DLD1 (cell line): ENCODE data around the gene CCDC116.
"Not testable (repeated sequence)": the region's sequence is repeated elsewhere in the genome, so short reads cannot be mapped to it uniquely, and the experiment has no call there.

Experiments used
- in situ Hi-C: cut with HindIII; loops from 2 replicates; pipeline ENCODE4 v1.10.0; 2017; ENCODE audit warnings: low sequenced_read_pairs

Gene CCDC116

DNA sequence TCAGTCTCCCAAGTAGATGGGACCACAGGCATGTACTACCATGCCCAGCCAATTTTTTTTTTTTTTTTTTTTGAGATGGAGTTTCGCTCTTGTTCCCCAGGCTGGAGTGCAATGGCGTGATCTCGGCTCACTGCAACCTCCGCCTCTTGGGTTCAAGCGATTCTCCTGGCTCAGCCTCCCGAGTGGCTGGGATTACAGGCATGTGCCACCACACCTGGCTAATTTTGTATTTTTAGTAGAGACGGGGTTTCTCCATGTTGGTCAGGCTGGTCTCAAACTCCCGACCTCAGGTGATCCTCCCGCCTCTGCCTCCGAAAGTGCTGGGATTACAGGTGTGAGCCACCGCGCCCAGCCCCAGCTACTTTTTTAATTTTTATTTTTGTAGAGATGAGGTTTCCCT, 46.3 kb downstream of the CCDC116 start:
- in situ Hi-C loops, result not testable (repeated sequence)

DNA sequence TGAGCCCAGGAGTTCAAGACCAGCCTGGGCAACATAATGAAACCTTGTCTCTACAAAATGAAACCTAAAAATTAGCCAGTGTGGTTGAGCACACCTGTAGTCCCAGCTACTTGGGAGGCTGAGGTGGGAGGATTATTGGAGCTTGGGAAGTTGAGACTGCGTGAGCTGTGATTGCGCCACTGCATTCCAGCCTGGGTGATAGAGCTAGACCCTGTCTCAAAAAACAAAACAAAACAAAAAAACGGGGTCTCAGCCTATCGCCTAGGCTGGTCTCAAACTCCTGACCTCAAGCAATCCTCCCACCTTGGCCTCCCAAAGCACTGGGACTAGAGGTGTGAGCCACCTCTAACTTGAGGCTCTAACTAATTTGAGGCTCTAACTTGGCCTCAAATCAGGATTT, 46.8 kb downstream of the CCDC116 start:
- in situ Hi-C loops, result no loop called here

DNA sequence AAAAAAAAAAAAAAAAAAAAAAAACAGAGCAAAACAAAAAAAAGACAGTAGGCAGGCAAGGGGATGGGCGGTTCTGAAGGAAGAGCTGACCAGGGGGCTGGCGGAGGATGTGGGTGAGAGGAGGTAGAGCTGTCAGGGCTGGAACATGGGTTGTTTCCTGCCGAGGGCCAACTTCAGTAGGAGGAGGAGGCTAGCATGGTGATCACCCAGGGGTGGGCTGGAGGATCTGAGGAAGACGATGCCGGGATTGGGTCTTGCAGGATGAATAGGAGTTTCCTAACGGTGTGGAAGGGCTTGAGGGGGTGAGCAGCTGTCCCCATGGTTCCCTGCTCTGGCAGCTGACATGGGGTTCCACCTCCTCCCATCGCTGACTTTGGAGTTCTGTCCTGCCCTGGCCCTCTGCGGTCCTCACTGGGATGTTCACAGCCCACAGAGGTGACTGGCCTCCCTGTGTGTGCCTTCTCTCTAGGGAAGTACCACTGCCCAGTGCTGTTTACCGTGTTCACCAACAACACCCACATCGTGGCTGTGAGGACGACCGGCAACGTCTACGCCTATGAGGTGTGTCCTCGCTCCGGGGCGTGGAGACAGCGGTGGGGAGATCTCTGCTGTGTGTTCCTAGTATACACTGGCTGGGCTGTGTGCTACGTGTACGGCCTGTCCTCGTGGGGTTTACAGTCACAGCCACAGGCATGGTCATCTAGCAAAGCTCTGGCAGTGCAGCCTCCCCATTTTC, 48.4 kb downstream of the CCDC116 start:
- in situ Hi-C loops, result no loop called here

DNA sequence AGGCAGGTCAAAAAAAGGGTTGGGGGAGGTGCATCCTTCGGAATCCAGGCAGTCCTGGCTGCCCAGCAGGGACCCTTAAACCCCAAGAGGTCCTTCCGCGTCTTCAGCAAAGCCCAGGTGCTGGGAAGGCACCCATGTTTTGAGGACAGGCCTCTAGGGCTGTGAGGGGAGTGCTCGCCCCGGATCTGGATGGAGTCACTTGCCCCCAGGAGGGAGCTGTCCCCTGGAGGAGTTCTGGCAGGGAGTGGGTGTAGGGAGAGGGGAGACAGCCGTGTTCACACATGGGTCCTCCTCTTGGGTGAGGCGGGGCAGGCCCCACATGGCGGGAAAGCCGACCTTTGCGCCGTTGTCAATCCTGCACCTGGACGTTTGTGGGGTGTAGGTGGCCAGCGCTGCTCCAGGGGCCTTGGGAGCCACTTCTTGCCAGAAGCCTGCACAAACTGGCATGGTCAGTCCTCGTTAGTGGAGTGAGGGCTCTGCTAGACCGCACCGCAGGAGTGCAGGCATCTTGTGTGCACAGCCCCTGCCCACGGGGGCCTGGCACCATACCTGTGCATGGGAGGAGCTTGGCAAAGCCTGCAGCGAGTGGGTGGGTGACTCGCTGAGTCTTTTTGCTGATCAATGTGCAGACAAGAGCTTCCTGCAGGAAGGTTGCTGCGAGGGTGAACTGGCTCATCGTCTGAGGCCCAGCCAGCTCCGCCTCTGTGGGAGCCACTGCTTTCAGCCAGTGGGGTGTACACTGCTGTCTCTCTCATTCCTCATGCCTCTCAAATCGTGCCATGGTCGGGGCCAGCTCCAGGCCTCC, 49.2 kb downstream of the CCDC116 start:
- in situ Hi-C loops, result no loop called here

DNA sequence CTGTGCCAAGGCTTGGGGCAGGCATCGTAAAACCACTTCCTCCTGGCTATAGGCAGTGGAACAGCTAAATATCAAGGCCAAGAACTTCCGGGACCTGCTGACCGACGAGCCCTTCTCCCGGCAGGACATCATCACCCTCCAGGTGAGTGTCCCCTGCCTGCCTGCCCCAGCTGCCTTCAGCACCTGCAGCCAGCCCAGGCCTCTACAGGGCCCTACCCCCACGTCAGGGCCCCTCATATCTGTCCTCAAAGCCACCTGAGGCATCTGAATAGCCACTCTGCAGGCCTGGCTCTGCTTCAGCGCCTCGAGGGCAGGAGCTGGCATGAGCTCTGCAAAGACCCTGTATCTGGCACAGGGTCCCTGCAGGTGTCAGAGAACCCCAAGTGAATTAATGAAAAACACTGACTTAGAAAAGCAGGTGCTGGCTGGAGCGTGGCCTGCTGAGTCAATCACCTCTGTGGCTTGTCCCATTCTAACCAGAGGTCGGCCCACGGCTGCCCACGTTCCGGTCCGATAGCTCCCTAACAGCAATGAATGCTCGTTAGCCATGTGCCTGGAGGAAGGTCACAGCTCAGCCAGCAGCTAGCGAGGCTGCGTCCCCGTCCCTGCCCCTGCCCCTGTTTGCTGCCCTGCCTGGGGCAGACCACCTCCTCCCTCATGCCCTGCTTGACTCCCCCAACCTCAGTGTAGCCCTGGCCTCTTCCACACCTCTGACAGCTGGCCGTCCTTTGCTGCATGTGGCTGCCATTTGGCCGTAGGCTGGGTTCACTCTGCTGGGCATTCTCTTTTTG, 50.0 kb downstream of the CCDC116 start:
- in situ Hi-C loops, result no loop called here

DNA sequence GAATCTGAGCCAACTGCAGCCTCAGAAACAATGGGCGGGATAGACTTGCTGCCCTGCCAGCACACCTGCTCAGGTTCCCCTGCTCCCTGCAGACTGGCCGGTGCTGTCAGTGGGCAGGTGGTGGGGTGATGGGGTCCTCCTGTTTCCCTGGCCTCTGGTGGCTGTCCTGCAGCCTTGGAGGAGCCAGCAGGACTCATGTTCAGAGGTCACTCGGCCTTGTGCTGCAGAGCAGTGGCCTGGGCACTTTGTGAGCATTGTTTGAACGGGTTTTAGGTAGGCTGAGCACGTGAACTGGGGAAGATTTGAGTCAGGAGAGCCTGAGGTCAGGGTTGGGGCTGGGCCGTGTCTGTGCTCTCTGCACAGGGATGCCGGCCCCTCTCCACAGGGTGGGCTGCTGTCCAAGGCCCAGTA, 50.8 kb downstream of the CCDC116 start:
- in situ Hi-C loops, result no loop called here

DNA sequence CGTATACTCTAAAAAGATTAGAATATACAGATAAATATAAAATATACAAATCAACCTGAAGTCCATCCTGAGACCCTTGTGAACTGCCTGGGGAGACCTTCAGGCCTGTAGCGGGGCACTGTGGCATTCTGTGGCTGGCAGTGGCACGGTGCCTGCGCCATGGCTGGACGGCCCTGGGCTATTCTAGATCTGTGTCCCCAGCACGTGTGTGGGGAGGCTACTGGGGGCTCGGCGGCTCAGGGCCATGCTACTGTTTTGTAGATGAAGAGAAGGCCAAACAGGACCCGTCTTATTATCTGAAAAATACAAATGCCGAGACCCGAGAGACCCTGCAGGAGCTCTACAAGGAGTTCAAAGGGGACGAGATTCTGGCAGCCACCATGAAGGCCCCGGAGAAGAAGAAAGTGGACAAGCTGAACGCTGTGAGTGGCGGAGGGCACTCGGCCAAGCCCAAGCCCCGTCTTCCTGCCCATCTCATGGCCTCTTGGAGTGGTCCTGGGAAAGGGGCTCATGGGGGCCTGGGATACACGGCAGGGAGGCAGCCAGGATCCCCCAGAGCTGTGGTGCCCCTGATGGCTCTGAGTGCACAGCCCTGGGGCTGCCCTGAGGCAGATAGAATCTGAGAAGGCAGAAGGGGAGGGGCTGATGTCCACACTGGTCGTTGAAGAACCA, 52.1 kb downstream of the CCDC116 start:
- in situ Hi-C loops, result no loop called here

DNA sequence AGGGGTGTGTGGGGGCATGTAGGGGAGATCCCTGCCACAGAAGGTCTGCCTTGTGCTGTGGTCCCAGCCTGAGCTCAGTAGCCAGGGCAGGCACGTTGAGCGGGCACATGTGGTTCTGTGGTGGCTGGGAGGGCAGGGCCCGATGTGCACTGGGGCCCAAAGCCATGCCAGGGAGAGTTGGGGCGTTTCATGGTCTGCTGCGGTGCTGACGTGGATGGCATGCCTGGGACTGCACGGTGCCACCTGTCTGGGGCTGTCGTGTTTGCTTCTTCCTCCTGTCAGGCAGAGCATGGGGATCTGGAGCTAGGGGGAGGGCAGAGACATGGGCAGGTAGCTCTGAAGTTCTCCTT, 52.6 kb downstream of the CCDC116 start:
- in situ Hi-C loops, result no loop called here

DNA sequence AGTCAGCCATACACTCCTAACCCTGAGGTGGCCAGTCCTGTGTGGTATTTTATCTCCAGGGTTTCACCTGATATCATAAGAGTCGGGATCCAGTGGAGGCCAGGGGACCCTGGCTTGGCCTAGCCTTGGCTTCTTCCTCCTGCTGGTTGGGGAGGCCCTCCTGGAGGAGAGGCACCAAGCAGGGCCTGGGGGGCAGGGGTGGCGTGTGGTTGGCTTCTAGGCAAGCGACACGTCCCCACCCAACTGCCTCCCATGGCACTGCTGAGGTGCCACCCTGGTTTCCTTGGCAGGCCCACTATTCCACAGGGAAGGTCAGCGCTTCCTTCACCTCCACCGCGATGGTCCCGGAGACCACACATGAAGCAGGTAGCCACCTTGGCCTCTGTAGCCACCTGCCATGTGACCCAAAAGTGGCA, 53.6 kb downstream of the CCDC116 start:
- in situ Hi-C loops, result no loop called here
